GM19324 (cell line): Measurements from ENCODE around the gene XRN1.
A peak's percentile ranks its signal among the peaks of the same experiment; 100 is the strongest.
"Not testable (repeated sequence)": the region's sequence is repeated elsewhere in the genome, so short reads cannot be mapped to it uniquely, and the experiment has no call there.

ENCODE experiments used
- ATAC-seq: cut with Tn5 transposase; IDR thresholded peaks from one replicate; pipeline ENCODE4 v1.9.1; 2021; ENCODE audit warnings: mild to moderate bottlenecking, moderate library complexity; ENCODE audit not compliant: unreplicated experiment, low FRiP score

Gene XRN1

GRCh38 chr3:142353571-142353970, 94.3 kb downstream of the XRN1 start:
- no peak for ATAC-seq

- ATAC-seq, result not testable (repeated sequence)
Measured at GRCh38 chr3:142352698-142353097, 95.1 kb downstream of the XRN1 start.

- ATAC-seq, result no peak
Measured at GRCh38 chr3:142348460-142348859, 99.4 kb downstream of the XRN1 start.

GRCh38 chr3:142337994-142338393, 109.8 kb downstream of the XRN1 start:
- ATAC-seq, result no peak

GRCh38 chr3:142332390-142332789, 115.4 kb downstream of the XRN1 start:
- ATAC-seq, result no peak

GRCh38 chr3:142324275-142324953, 123.4 kb downstream of the XRN1 start:
- not testable (repeated sequence) for ATAC-seq

- no peak for ATAC-seq
Measured at GRCh38 chr3:142319912-142320311, 127.9 kb downstream of the XRN1 start.

- no peak for ATAC-seq
Measured at GRCh38 chr3:142319094-142319493, 128.7 kb downstream of the XRN1 start.

GRCh38 chr3:142318331-142318730, 129.5 kb downstream of the XRN1 start:
- no peak for ATAC-seq

- ATAC-seq, result not testable (repeated sequence)
Measured at GRCh38 chr3:142315978-142316388, 131.9 kb downstream of the XRN1 start.

- no peak for ATAC-seq
Measured at GRCh38 chr3:142315083-142315482, 132.8 kb downstream of the XRN1 start.

- no peak for ATAC-seq
Measured at GRCh38 chr3:142310439-142310838, 137.4 kb downstream of the XRN1 start.

- ATAC-seq, result not testable (repeated sequence)
Measured at GRCh38 chr3:142302847-142303246, 145.0 kb downstream of the XRN1 start.

- ATAC-seq, result no peak
Measured at GRCh38 chr3:142298626-142299025, 149.2 kb downstream of the XRN1 start.

- ATAC-seq, result no peak
Measured at GRCh38 chr3:142296507-142296906, 151.3 kb downstream of the XRN1 start.

- no peak for ATAC-seq
Measured at GRCh38 chr3:142287866-142288638, 159.8 kb downstream of the XRN1 start.

GRCh38 chr3:142285083-142285517, 162.7 kb downstream of the XRN1 start:
- ATAC-seq, result no peak

GRCh38 chr3:142282503-142282902, 165.3 kb downstream of the XRN1 start:
- no peak for ATAC-seq

GRCh38 chr3:142281474-142281873, 166.4 kb downstream of the XRN1 start:
- ATAC-seq, result no peak

- ATAC-seq, result peak; percentile 62
Measured at GRCh38 chr3:142279965-142280590, 167.8 kb downstream of the XRN1 start.

GRCh38 chr3:142278451-142278850, 169.4 kb downstream of the XRN1 start:
- ATAC-seq, result no peak
